Measurements from ENCODE around the gene HILPDA.
A peak's percentile ranks its signal among the peaks of the same experiment; 100 is the strongest.
"Not testable (repeated sequence)": the region's sequence is repeated elsewhere in the genome, so short reads cannot be mapped to it uniquely, and the experiment has no call there.

Gene HILPDA

GRCh38 chr7:128459394-128459878 lies 3.8 kb downstream of the HILPDA start:
- peak in 41 of 56 donors; percentile 7 to 80 (median 39) for DNase-seq

- no peak for DNase-seq
Observed at GRCh38 chr7:128462460-128462859, 6.8 kb downstream of the HILPDA start.

GRCh38 chr7:128463345-128463744 lies 7.7 kb downstream of the HILPDA start:
- not testable (repeated sequence) for DNase-seq

- DNase-seq = not testable (repeated sequence)
Observed at GRCh38 chr7:128463933-128464332, 8.3 kb downstream of the HILPDA start.

- DNase-seq = not testable (repeated sequence)
Observed at GRCh38 chr7:128466871-128467270, 11.2 kb downstream of the HILPDA start.

GRCh38 chr7:128476402-128477335 lies 21.0 kb downstream of the HILPDA start, which contains the start of gene METTL2B:
METTL2B (plus strand) TSS chr7:128476748; CDS start chr7:128476766, 18 bp downstream.
- DNase-seq = peak; percentile 46 to 95 (median 84)

GRCh38 chr7:128477336-128477690 lies 21.6 kb downstream of the HILPDA start:
- not testable (repeated sequence) for DNase-seq

- not testable (repeated sequence) for DNase-seq
Observed at GRCh38 chr7:128479082-128479481, 23.4 kb downstream of the HILPDA start.

- DNase-seq = not testable (repeated sequence)
Observed at GRCh38 chr7:128488134-128488533, 32.5 kb downstream of the HILPDA start.

- no peak for DNase-seq
Observed at GRCh38 chr7:128497405-128497804, 41.7 kb downstream of the HILPDA start.

- not testable (repeated sequence) for DNase-seq
Observed at GRCh38 chr7:128505416-128505815, 49.7 kb downstream of the HILPDA start.

GRCh38 chr7:128506819-128507218 lies 51.1 kb downstream of the HILPDA start:
- not testable (repeated sequence) for DNase-seq

GRCh38 chr7:128507321-128507993 lies 51.8 kb downstream of the HILPDA start:
- peak in 5 of 56 donors; percentile 2 to 29 (median 7) for DNase-seq
